ENCODE data around the gene SAXO2.
"Not testable (repeated sequence)": the region's sequence is repeated elsewhere in the genome, so short reads cannot be mapped to it uniquely, and the experiment has no call there.

DNA sequence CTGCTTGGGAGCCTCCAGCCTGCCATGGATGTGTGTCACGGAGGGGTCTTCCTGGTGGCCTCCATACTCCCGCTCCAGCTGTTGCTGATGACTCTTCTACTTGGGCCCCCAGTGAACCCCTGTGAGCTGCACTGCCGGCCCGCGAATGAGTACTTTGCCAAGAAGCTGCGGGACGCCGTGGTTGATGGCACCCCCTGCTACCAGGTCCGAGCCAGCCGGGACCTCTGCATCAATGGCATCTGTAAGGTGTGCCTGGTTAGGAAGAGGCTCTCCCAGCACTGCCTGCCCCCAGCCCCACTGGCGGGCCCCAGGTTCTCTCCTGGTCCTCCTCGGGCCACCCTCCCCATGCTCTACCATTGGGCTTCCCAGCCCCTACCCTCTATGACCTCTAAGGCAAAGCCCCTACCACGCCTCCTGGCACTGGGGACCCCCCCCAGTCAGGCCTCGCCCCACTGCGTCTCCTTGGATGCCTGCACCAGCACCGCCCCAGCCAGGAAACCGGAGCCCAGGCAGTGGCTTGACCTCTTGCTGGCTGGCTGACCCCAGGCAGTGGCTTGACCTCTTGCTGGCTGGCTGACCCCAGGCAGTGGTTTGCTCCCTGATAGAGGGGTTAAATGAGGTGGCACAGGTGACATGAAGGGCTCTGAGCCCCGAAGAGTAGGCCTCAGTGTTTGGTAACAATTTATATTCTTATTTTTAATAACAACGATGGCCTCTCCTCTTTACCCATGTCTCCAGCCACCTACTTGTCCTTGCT is 57.1 kb downstream of the SAXO2 start:
- TF ChIP-seq, protein P1, sequence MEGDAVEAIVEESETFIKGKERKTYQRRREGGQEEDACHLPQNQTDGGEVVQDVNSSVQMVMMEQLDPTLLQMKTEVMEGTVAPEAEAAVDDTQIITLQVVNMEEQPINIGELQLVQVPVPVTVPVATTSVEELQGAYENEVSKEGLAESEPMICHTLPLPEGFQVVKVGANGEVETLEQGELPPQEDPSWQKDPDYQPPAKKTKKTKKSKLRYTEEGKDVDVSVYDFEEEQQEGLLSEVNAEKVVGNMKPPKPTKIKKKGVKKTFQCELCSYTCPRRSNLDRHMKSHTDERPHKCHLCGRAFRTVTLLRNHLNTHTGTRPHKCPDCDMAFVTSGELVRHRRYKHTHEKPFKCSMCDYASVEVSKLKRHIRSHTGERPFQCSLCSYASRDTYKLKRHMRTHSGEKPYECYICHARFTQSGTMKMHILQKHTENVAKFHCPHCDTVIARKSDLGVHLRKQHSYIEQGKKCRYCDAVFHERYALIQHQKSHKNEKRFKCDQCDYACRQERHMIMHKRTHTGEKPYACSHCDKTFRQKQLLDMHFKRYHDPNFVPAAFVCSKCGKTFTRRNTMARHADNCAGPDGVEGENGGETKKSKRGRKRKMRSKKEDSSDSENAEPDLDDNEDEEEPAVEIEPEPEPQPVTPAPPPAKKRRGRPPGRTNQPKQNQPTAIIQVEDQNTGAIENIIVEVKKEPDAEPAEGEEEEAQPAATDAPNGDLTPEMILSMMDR (IDR thresholded peaks at IDR 0.05) = not testable (repeated sequence)
- TF ChIP-seq POLR2A (IDR thresholded peaks at IDR 0.05) = not testable (repeated sequence)
